CD14-positive monocyte (primary cell): ENCODE results near the gene LPCAT1. TPM values are rescaled to one million over a fixed set of nuclear protein-coding genes. Genes with fewer than 3 reads are reported as not detected.

Experiments used
- DNase-seq, 3 donors: peaks; one replicate each; pipeline ENCODE4 v3.0.0-alpha.2; 2011 to 2022
- H2AFZ ChIP-seq: 2 replicates; pipeline ENCODE4 v1.6.0; 2012; ENCODE audit warnings: mild to moderate bottlenecking, low read depth, low read length, inconsistent platforms; ENCODE audit not compliant: insufficient read depth, poor library complexity, severe bottlenecking
- H3K27ac ChIP-seq, 2 donors: 1 replicate in 1 of 2; 2 replicates in 1 of 2; pipeline ENCODE4 v1.5.1; 2012 to 2013; ENCODE audit warnings: low read length in 2 of 2, control low read depth in 1 of 2, inconsistent platforms in 1 of 2, low read depth in 1 of 2, mild to moderate bottlenecking in 1 of 2
- H3K27me3 ChIP-seq, 2 donors: one replicate each; pipeline versions ENCODE4 v1.6.0 to v1.6.1; 2011 to 2013; ENCODE audit warnings: low read length in 2 of 2; ENCODE audit not compliant: control insufficient read depth in 2 of 2, insufficient read depth in 2 of 2
- H3K36me3 ChIP-seq, 2 donors: replicated peaks in 1 of 2; 1 replicate in 1 of 2; 2 replicates in 1 of 2; pipeline versions ENCODE4 v1.5.1 to v1.6.1; 2012 to 2013; ENCODE audit warnings: low read length in 2 of 2, control low read depth in 1 of 2, inconsistent platforms in 1 of 2, mild to moderate bottlenecking in 1 of 2; ENCODE audit not compliant: insufficient read depth in 2 of 2, control insufficient read depth in 1 of 2
- H3K4me1 ChIP-seq, 2 donors: 1 replicate in 1 of 2; 2 replicates in 1 of 2; pipeline versions ENCODE4 v1.5.1 to v1.6.1; 2012 to 2013; ENCODE audit warnings: low read length in 2 of 2, control low read depth in 1 of 2, inconsistent platforms in 1 of 2, mild to moderate bottlenecking in 1 of 2, moderate library complexity in 1 of 2; ENCODE audit not compliant: insufficient read depth in 2 of 2, control insufficient read depth in 1 of 2
- H3K4me2 ChIP-seq: replicated peaks from 2 replicates; pipeline ENCODE3; 2012; ENCODE audit warnings: low read length, moderate library complexity, mild to moderate bottlenecking; ENCODE audit not compliant: poor library complexity, severe bottlenecking; ENCODE audit errors: extremely low read depth
- H3K4me3 ChIP-seq, 3 experiments: fragments of 200-600 bp in 1 of 3; sonication (generic) in 1 of 3; replicated peaks in 1 of 3; 1 replicate in 2 of 3; 2 replicates in 1 of 3; pipeline ENCODE4 v1.5.1; 2011 to 2013; ENCODE audit warnings: low read length in 3 of 3, mild to moderate bottlenecking in 3 of 3, control low read depth in 2 of 3, low read depth in 2 of 3, inconsistent platforms in 1 of 3, moderate library complexity in 1 of 3
- H3K79me2 ChIP-seq: 2 replicates; pipeline ENCODE4 v1.6.0; 2012; ENCODE audit warnings: mild to moderate bottlenecking, control low read depth, inconsistent platforms, low read length, moderate library complexity; ENCODE audit not compliant: insufficient read depth
- H3K9ac ChIP-seq: 2 replicates; pipeline ENCODE4 v1.6.0; 2017; ENCODE audit warnings: low read length, mild to moderate bottlenecking; ENCODE audit not compliant: insufficient read depth, poor library complexity, severe bottlenecking
- H3K9me3 ChIP-seq, 2 donors: replicated peaks in 1 of 2; 1 replicate in 1 of 2; 2 replicates in 1 of 2; pipeline versions ENCODE4 v1.5.1 to v1.6.1; 2012 to 2013; ENCODE audit warnings: low read length in 2 of 2, control low read depth in 1 of 2; ENCODE audit not compliant: control insufficient read depth in 1 of 2, insufficient read depth in 1 of 2
- H4K20me1 ChIP-seq: 2 replicates; pipeline ENCODE4 v1.6.0; 2012; ENCODE audit warnings: mild to moderate bottlenecking, low read length, control low read depth, moderate library complexity; ENCODE audit not compliant: insufficient read depth
- H3K27ac Mint-ChIP-seq, 7 donors: one replicate each; pipeline ENCODE4 v1.8.0; 2020; ENCODE audit warnings: mild to moderate bottlenecking in 7 of 7, mixed read lengths in 7 of 7, moderate library complexity in 6 of 7, inconsistent platforms in 2 of 7
- H3K27me3 Mint-ChIP-seq, 3 donors: one replicate each; pipeline ENCODE4 v1.8.0; 2021 to 2022; ENCODE audit warnings: low read depth in 3 of 3, mild to moderate bottlenecking in 3 of 3, mixed read lengths in 3 of 3, moderate library complexity in 3 of 3, inconsistent platforms in 1 of 3
- H3K36me3 Mint-ChIP-seq, 2 donors: one replicate each; pipeline ENCODE4 v1.8.0; 2020; ENCODE audit warnings: mixed read lengths in 2 of 2, inconsistent platforms in 1 of 2, mild to moderate bottlenecking in 1 of 2
- H3K4me1 Mint-ChIP-seq: one replicate; pipeline ENCODE4 v1.8.0; 2020; ENCODE audit warnings: mild to moderate bottlenecking, mixed read lengths
- H3K4me3 Mint-ChIP-seq, 2 donors: one replicate each; pipeline ENCODE4 v1.8.0; 2020; ENCODE audit warnings: mild to moderate bottlenecking in 2 of 2, mixed read lengths in 2 of 2, moderate library complexity in 1 of 2
- H3K9me3 Mint-ChIP-seq, 7 donors: one replicate each; pipeline ENCODE4 v1.8.0; 2020 to 2022; ENCODE audit warnings: mixed read lengths in 7 of 7, mild to moderate bottlenecking in 6 of 7, moderate library complexity in 6 of 7, inconsistent platforms in 2 of 7
- WGBS: methylation state at CpG from one replicate; pipeline ENCODE4 v1.1.5; 2013; ENCODE audit warnings: missing lambda C conversion rate; ENCODE audit not compliant: insufficient coverage; 5-methylcytosine and 5-hydroxymethylcytosine counted together
- intact Hi-C, 2 donors: fragments of 100-400 bp; cut with micrococcal nuclease; formaldehyde crosslinking; loops; one replicate each; pipeline versions ENCODE4 v1.15.0 to v1.15.1; 2023
- polyA plus RNA-seq, 3 donors: library from polyadenylated mRNA; depleted of rRNA in 1 of 3; unstranded in 2 of 3; stranded (reverse) in 1 of 3; fragments of 300-500 nt in 2 of 3; fragments of >200 nt in 1 of 3; fragmentation: Illumina TruSeq in 2 of 3; gene quantifications; 1 replicate in 2 of 3; 2 replicates in 1 of 3; pipeline ENCODE4 v1.2.3, GENCODE V29; 2012 to 2021
- TF ChIP-seq, protein P1 (sequence below): fragments of 200-600 bp; IDR thresholded peaks from one replicate; pipeline ENCODE4 v1.8.0; 2022; ENCODE audit warnings: antibody characterized with exemption, mild to moderate bottlenecking

Gene LPCAT1
- polyA plus RNA-seq, 3 donors: 34.1 to 53.9 (median 34.8) TPM

DNA sequence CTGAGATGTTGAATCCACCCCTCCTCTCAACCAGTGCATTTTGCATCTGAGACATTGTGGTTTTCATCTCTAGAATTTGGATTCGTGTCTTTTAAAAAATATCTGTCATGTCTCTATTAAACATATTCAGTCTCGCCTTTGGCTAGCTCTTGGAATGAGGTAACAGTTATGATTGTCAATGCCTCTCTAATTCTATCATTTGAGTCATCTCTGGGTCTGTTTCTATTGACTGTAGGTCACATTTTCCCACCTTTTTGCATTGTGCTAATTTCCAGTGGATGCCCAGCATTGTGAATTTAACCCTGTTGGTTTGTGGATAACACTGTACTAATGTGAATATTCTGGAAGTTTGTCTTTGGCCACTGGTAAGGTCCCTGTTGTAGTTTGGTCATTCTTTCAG, 70.1 kb downstream of the LPCAT1 start:
- TF ChIP-seq, protein P1, sequence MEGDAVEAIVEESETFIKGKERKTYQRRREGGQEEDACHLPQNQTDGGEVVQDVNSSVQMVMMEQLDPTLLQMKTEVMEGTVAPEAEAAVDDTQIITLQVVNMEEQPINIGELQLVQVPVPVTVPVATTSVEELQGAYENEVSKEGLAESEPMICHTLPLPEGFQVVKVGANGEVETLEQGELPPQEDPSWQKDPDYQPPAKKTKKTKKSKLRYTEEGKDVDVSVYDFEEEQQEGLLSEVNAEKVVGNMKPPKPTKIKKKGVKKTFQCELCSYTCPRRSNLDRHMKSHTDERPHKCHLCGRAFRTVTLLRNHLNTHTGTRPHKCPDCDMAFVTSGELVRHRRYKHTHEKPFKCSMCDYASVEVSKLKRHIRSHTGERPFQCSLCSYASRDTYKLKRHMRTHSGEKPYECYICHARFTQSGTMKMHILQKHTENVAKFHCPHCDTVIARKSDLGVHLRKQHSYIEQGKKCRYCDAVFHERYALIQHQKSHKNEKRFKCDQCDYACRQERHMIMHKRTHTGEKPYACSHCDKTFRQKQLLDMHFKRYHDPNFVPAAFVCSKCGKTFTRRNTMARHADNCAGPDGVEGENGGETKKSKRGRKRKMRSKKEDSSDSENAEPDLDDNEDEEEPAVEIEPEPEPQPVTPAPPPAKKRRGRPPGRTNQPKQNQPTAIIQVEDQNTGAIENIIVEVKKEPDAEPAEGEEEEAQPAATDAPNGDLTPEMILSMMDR: no peak
- Histone ChIP-seq H4K20me1 (no peaks in the 10 kb centered on the region), H3K4me3 (no peak overlapping the region), H3K36me3 (no peaks in the 10 kb centered on the region), H3K4me1 (no peaks in the 10 kb centered on the region), H3K4me2 (no peak overlapping the region), H3K27ac (no peak overlapping the region), H3K79me2 (no peaks in the 10 kb centered on the region), H3K9ac (no peak overlapping the region), H3K9me3 (peaks cover 46 to 52% of the 10 kb centered on the region in 2 donors), H2AFZ (no peak overlapping the region), H3K27me3 (peaks cover 2 to 17% of the 10 kb centered on the region in 2 donors)
- Mint-ChIP-seq H3K4me3 (peak overlapping the region in 1 of 2 donors; percentile 27), H3K27ac (no peak overlapping the region), H3K9me3 (peaks cover 29 to 62% (median 59%) of the 10 kb centered on the region in 7 donors), H3K4me1 (no peaks in the 10 kb centered on the region), H3K36me3 (peaks cover 0 to 4% of the 10 kb centered on the region in 2 donors), H3K27me3 (peaks cover 17 to 30% (median 17%) of the 10 kb centered on the region in 3 donors)
- intact Hi-C loops: no loop called here
- WGBS: no CpG with 5 or more reads among the region's 2 CpGs
- no peak for DNase-seq

DNA sequence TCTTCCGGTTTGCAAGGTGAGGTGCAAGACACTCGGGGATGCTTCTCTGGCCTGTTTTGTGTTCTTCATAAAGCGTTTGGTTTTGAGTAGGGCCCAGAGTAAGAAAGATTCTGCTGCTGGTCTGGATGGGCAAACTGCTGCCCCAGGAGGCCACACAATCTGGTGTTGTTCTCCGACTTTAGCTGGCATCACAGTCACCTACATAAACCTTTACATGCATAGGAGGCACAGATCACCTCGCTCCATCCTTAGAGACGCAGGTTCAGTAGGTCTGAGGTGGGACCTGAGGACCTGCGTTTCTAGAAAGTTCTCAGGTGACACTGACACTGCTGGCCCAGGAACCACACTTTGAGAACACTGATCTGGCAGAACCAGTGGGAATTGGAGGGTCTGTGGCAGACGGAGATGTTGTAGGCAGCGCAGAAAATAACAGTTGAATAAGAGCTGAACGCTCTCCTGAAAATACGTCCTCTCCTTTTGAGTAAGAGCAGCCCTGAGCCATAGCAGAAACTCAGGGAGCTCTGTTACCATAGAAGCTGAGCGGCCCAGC, 74.6 kb downstream of the LPCAT1 start:
- Histone ChIP-seq H3K36me3 (no peaks in the 10 kb centered on the region), H4K20me1 (no peaks in the 10 kb centered on the region), H3K4me2 (no peak overlapping the region), H3K9ac (no peak overlapping the region), H3K9me3 (peaks cover 5 to 8% of the 10 kb centered on the region in 2 donors), H3K4me3 (no peak overlapping the region), H3K4me1 (no peaks in the 10 kb centered on the region), H3K27me3 (peaks cover 12 to 53% of the 10 kb centered on the region in 2 donors), H2AFZ (no peak overlapping the region), H3K79me2 (no peaks in the 10 kb centered on the region), H3K27ac (no peak overlapping the region)
- WGBS: 92% methylated on average over 9 of the region's 12 CpGs
- Mint-ChIP-seq H3K4me1 (no peaks in the 10 kb centered on the region), H3K36me3 (no peaks in the 10 kb centered on the region), H3K4me3 (peak overlapping the region in 1 of 2 donors; percentile 37), H3K27me3 (peaks cover 49 to 71% (median 53%) of the 10 kb centered on the region in 3 donors), H3K9me3 (peaks cover 10 to 23% (median 18%) of the 10 kb centered on the region in 7 donors), H3K27ac (no peak overlapping the region)
- intact Hi-C loops: no loop called here
- no peak for DNase-seq
- TF ChIP-seq, protein P1: no peak
